H1 (cell line): ENCODE data around the gene TBCB. TPM values are rescaled to one million over a fixed set of nuclear protein-coding genes. Genes with fewer than 3 reads are reported as not detected.
A peak's percentile ranks its signal among the peaks of the same experiment; 100 is the strongest.

Experiments used
- CEBPB ChIP-seq: IDR thresholded peaks from 2 replicates; pipeline ENCODE4 v1.6.1; 2012; ENCODE audit warnings: low read depth, low read length
- CTCF ChIP-seq, 3 experiments: IDR thresholded peaks; 1 replicate in 2 of 3; 2 replicates in 1 of 3; pipeline versions ENCODE4 v1.5.1 to v1.6.1; 2011; ENCODE audit warnings: low read length in 3 of 3, mild to moderate bottlenecking in 3 of 3, inconsistent platforms in 2 of 3, low read depth in 1 of 3, moderate library complexity in 1 of 3; ENCODE audit not compliant: insufficient read depth in 1 of 3; ENCODE audit errors: control extremely low read depth in 1 of 3
- HDAC2 ChIP-seq, 2 experiments: fragments of 300-600 bp in 1 of 2; sonication (generic) in 1 of 2; IDR thresholded peaks; 2 replicates each; pipeline ENCODE4 v1.6.1; 2011 to 2012; ENCODE audit warnings: low read depth in 2 of 2, low read length in 2 of 2, mild to moderate bottlenecking in 2 of 2, moderate library complexity in 2 of 2, borderline replicate concordance in 1 of 2, inconsistent platforms in 1 of 2
- polyA plus RNA-seq, 7 experiments: library from polyadenylated mRNA; depleted of rRNA in 3 of 7; stranded (reverse) in 5 of 7; unstranded in 2 of 7; fragments of >200 nt in 5 of 7; fragments of 200-250 nt in 2 of 7; gene quantifications; 1 replicate in 5 of 7; 2 replicates in 1 of 7; 4 replicates in 1 of 7; pipeline versions ENCODE4 v1.2.1 to v1.2.3, GENCODE V29; 2011 to 2013; ENCODE audit warnings: missing spikeins in 2 of 7, mixed read lengths in 2 of 7
- total RNA-seq: library from RNA; stranded (reverse); fragmentation: NEBNext Ultra II Directional; extraction: Animal tissue kit (Norgen Biotek cat#: 25700); gene quantifications from 2 replicates; pipeline ENCODE4 v1.2.1, GENCODE V29; 2021

The TBCB gene
- total and polyA plus RNA-seq, 2 of the 8 experiments (the other 6 are each of a cell fraction or from before 2014, with no cell fraction given) = 153 to 286 TPM

GRCh38 chr19:36141039-36141927 lies 26.0 kb downstream of the TBCB start (continued):
- TF ChIP-seq CEBPB (no peak), CTCF (IDR thresholded peaks at IDR 0.05; ENCODE audit: control extremely low read depth in 1 of 3, insufficient read depth in 1 of 3, low read depth in 1 of 3, low read length in 3 of 3) (no peak), HDAC2 (IDR thresholded peaks at IDR 0.05; ENCODE audit: borderline replicate concordance in 1 of 2, low read depth in 2 of 2, low read length in 2 of 2) (0 out of 4 replicates have a peak, but pooled peaks of 1 of the 2 experiments have one; percentile 6)
